A673 (cell line): ENCODE measurements around the gene CHD2. TPM values are rescaled to one million over a fixed set of nuclear protein-coding genes. Genes with fewer than 3 reads are reported as not detected.

Source experiments
- BruUV-seq: library from RNA; stranded (reverse); fragments of 400-500 nt; replicated peaks from 2 replicates; lab custom pipeline; 2021; lab: Mats Ljungman, UMichigan
- CTCF ChIA-PET: fragments of 300-600 bp; sonication (Branson Sonifier 250); formaldehyde crosslinking; loops from one replicate; lab custom pipeline; 2022; ENCODE audit warnings: antibody characterized with exemption; lab: Charles Lee
- POLR2A ChIA-PET: fragments of 300-600 bp; sonication (Branson Sonifier 250); formaldehyde crosslinking; loops from one replicate; lab custom pipeline; 2022; ENCODE audit warnings: antibody characterized with exemption; ENCODE audit not compliant: low non-redundant PET; lab: Charles Lee
- DNase-seq: peaks from one replicate; pipeline ENCODE4 v3.0.0-alpha.2; 2015; ENCODE audit warnings: low spot score
- H3K27ac ChIP-seq: fragments of 200-600 bp; sonication (generic); 2 replicates; pipeline ENCODE4 v1.5.1; 2016; ENCODE audit warnings: mixed run types, low read depth, mild to moderate bottlenecking, mixed read lengths, antibody characterized with exemption, low read length; ENCODE audit not compliant: poor library complexity, severe bottlenecking
- H3K27me3 ChIP-seq: fragments of 200-600 bp; sonication (generic); replicated peaks from 2 replicates; pipeline ENCODE4 v1.6.1; 2017; ENCODE audit warnings: mixed run types, low read depth, mild to moderate bottlenecking, mixed read lengths, antibody characterized with exemption, low read length; ENCODE audit not compliant: insufficient read depth, poor library complexity
- H3K36me3 ChIP-seq: fragments of 200-600 bp; sonication (generic); 2 replicates; pipeline ENCODE4 v1.6.1; 2016; ENCODE audit warnings: mixed run types, mild to moderate bottlenecking, mixed read lengths, antibody characterized with exemption, low read length; ENCODE audit not compliant: insufficient read depth, poor library complexity, severe bottlenecking
- H3K4me1 ChIP-seq: fragments of 200-600 bp; sonication (generic); 2 replicates; pipeline ENCODE4 v1.6.1; 2017; ENCODE audit warnings: mixed run types, mild to moderate bottlenecking, mixed read lengths, antibody characterized with exemption, low read length; ENCODE audit not compliant: insufficient read depth, poor library complexity, severe bottlenecking
- H3K4me3 ChIP-seq: fragments of 200-600 bp; sonication (generic); 2 replicates; pipeline ENCODE4 v1.5.1; 2016; ENCODE audit warnings: low read depth, mixed run types, mild to moderate bottlenecking, mixed read lengths, low read length; ENCODE audit not compliant: poor library complexity, severe bottlenecking
- H3K9me3 ChIP-seq: fragments of 200-600 bp; sonication (generic); 2 replicates; pipeline ENCODE4 v1.6.1; 2016; ENCODE audit warnings: mixed run types, low read depth, mild to moderate bottlenecking, mixed read lengths, antibody characterized with exemption, low read length; ENCODE audit not compliant: poor library complexity, severe bottlenecking
- EZH2 ChIP-seq: fragments of 200-600 bp; sonication (generic); IDR thresholded peaks from 2 replicates; pipeline ENCODE4 v1.6.1; 2017; ENCODE audit warnings: borderline replicate concordance, low read depth, mild to moderate bottlenecking, mixed read lengths, antibody characterized with exemption, low read length; ENCODE audit not compliant: poor library complexity, severe bottlenecking
- intact Hi-C: fragments of 100-400 bp; cut with micrococcal nuclease; formaldehyde crosslinking; loops from one replicate; pipeline ENCODE4 v1.10.0; 2022; ENCODE audit not compliant: unreplicated experiment
- total RNA-seq: library from RNA; stranded (reverse); gene quantifications from 2 replicates; pipeline ENCODE4 v1.2.3, GENCODE V29; 2021
- TF ChIP-seq, protein P1 (sequence below): fragments of 300-800, 200-600 bp; sonication (generic); conservative IDR thresholded peaks from 2 replicates; pipeline ENCODE4 v1.5.1; 2017; ENCODE audit warnings: low read depth, mild to moderate bottlenecking, antibody characterized with exemption, low read length, moderate library complexity, mixed read lengths

CHD2 gene
- total RNA-seq, 1 experiment from 2014 or later, result 75.7 TPM

DNA sequence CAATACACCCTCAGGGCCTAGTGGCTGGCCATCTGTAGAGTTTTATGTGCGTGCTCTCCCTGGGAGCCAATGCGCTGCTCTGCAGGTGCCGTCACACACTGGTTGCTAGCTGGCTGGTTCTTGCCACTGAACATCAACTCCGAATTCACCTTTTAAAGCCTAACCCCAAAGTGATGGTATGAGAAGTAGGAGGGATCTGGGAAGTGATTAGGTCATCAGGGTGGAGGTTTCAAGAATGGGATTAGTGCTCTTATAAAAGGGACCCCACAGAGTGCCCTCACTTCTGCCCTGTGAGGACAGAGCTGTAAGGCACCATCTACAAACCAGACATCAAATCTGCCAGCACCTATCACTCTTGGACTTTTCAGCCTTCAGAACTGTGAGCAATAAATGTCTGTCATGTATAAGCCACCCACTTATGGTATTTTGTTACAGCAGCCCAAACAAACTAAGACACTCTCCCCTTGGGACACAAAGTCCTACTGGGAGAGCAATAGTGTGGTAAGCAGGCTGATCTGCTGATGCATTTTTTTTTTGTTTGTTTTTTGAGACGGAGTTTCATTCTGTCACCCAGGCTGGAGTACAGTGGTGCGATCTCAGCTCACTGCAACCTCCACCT, 168.6 kb downstream of the CHD2 start:
- POLR2A ChIA-PET, result no interaction called here
- Histone ChIP-seq H3K4me3 (no peak overlapping the region), H3K27me3 (no peaks in the 10 kb centered on the region), H3K9me3 (no peaks in the 10 kb centered on the region), H3K4me1 (peaks cover 13% of the 10 kb centered on the region), H3K27ac (no peak overlapping the region), H3K36me3 (no peaks in the 10 kb centered on the region)
- intact Hi-C loops, result no loop called here
- peak; percentile 8 for DNase-seq
- no peak for TF ChIP-seq EZH2
- TF ChIP-seq, protein P1, sequence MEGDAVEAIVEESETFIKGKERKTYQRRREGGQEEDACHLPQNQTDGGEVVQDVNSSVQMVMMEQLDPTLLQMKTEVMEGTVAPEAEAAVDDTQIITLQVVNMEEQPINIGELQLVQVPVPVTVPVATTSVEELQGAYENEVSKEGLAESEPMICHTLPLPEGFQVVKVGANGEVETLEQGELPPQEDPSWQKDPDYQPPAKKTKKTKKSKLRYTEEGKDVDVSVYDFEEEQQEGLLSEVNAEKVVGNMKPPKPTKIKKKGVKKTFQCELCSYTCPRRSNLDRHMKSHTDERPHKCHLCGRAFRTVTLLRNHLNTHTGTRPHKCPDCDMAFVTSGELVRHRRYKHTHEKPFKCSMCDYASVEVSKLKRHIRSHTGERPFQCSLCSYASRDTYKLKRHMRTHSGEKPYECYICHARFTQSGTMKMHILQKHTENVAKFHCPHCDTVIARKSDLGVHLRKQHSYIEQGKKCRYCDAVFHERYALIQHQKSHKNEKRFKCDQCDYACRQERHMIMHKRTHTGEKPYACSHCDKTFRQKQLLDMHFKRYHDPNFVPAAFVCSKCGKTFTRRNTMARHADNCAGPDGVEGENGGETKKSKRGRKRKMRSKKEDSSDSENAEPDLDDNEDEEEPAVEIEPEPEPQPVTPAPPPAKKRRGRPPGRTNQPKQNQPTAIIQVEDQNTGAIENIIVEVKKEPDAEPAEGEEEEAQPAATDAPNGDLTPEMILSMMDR, result no peak
- BruUV-seq, result no TSS peak
- CTCF ChIA-PET, result no interaction called here

GRCh38 chr15:93070132-93070531, 170.0 kb downstream of the CHD2 start:
- Histone ChIP-seq H3K4me3 (no peak overlapping the region), H3K27ac (no peak overlapping the region), H3K36me3 (no peaks in the 10 kb centered on the region), H3K9me3 (no peaks in the 10 kb centered on the region), H3K27me3 (no peaks in the 10 kb centered on the region), H3K4me1 (peaks cover 13% of the 10 kb centered on the region)
- ChIA-PET CTCF (no interaction called here), POLR2A (interaction anchor here (0.6 kb wide), 1 partner anchor 11 kb away, joined by 3 read pairs; no protein-coding TSS in a partner anchor)
- no peak for DNase-seq
- BruUV-seq, result no TSS peak
- intact Hi-C loops, result no loop called here
- TF ChIP-seq, protein P1, result no peak
- TF ChIP-seq EZH2, result no peak

- no peak overlapping the region for H3K27ac ChIP-seq
- no peaks in the 10 kb centered on the region for H3K9me3 ChIP-seq
- no peaks in the 10 kb centered on the region for H3K36me3 ChIP-seq
- BruUV-seq, result no TSS peak
- TF ChIP-seq, protein P1, result no peak
- TF ChIP-seq EZH2, result no peak
- H3K27me3 ChIP-seq, result no peaks in the 10 kb centered on the region
- no peak for DNase-seq
- peak overlapping the region; percentile 64 for H3K4me3 ChIP-seq
- POLR2A ChIA-PET, result no interaction called here
- CTCF ChIA-PET, result no interaction called here
- intact Hi-C loops, result no loop called here
- peaks cover 13% of the 10 kb centered on the region for H3K4me1 ChIP-seq
These were observed 170.6 kb downstream of the CHD2 start for GRCh38 chr15:93070551-93071296.
